Measurements from ENCODE around the gene NUP133. TPM values are rescaled to one million over a fixed set of nuclear protein-coding genes. Genes with fewer than 3 reads are reported as not detected.
"Not testable (repeated sequence)": the region's sequence is repeated elsewhere in the genome, so short reads cannot be mapped to it uniquely, and the experiment has no call there.

Gene NUP133
- total RNA-seq, 1 donor from 2014 or later, result 53.5 TPM

GRCh38 chr1:229402993-229403392 is 105.1 kb downstream of the NUP133 start:
- TF ChIP-seq, protein P1, sequence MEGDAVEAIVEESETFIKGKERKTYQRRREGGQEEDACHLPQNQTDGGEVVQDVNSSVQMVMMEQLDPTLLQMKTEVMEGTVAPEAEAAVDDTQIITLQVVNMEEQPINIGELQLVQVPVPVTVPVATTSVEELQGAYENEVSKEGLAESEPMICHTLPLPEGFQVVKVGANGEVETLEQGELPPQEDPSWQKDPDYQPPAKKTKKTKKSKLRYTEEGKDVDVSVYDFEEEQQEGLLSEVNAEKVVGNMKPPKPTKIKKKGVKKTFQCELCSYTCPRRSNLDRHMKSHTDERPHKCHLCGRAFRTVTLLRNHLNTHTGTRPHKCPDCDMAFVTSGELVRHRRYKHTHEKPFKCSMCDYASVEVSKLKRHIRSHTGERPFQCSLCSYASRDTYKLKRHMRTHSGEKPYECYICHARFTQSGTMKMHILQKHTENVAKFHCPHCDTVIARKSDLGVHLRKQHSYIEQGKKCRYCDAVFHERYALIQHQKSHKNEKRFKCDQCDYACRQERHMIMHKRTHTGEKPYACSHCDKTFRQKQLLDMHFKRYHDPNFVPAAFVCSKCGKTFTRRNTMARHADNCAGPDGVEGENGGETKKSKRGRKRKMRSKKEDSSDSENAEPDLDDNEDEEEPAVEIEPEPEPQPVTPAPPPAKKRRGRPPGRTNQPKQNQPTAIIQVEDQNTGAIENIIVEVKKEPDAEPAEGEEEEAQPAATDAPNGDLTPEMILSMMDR (IDR thresholded peaks at IDR 0.05; ENCODE audit: unreplicated experiment), result no peak
- Mint-ChIP-seq H3K4me3 (ENCODE audit: unreplicated experiment) (no peak overlapping the region), H3K27ac (ENCODE audit: unreplicated experiment) (no peak overlapping the region), H3K27me3 (ENCODE audit: unreplicated experiment) (peaks cover 14% of the 10 kb centered on the region), H3K9me3 (ENCODE audit: unreplicated experiment) (no peaks in the 10 kb centered on the region), H3K4me1 (ENCODE audit: unreplicated experiment) (peaks cover 6% of the 10 kb centered on the region), H3K36me3 (ENCODE audit: low read depth, unreplicated experiment) (no peaks in the 10 kb centered on the region)
- no peak for DNase-seq (ENCODE audit: low spot score)

- Mint-ChIP-seq H3K4me1 (ENCODE audit: unreplicated experiment) (peaks cover 11% of the 10 kb centered on the region), H3K27me3 (ENCODE audit: unreplicated experiment) (peaks cover 14% of the 10 kb centered on the region)
- not testable (repeated sequence) for H3K9me3 Mint-ChIP-seq (ENCODE audit: unreplicated experiment); H3K36me3 Mint-ChIP-seq (ENCODE audit: low read depth, unreplicated experiment); H3K4me3 Mint-ChIP-seq (ENCODE audit: unreplicated experiment); H3K27ac Mint-ChIP-seq (ENCODE audit: unreplicated experiment); DNase-seq (ENCODE audit: low spot score)
These were observed 105.8 kb downstream of the NUP133 start for GRCh38 chr1:229402329-229402728.

DNA sequence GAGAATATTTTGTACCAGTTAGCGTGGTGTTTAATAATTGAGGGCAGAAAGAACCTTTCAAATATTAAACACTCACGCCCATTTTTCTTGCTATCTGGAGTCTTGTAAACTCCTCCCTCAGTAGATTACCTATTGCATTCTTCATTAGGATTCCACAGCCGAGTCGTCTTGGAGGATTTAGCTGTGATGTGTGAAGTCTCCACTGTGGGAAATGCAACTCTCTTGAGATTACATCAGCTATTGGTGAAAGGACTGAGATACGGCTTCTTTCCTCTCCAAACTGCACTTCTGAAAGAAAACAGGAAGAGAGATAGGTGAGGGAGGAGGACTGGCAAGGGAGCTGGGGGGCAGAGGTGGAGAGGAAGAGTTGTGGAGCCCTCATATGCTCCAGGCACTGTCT is 110.4 kb downstream of the NUP133 start:
- H3K36me3 Mint-ChIP-seq (ENCODE audit: low read depth, unreplicated experiment), result no peaks in the 10 kb centered on the region
- H3K4me1 Mint-ChIP-seq (ENCODE audit: unreplicated experiment), result peaks cover 19% of the 10 kb centered on the region
- no peak overlapping the region for H3K27ac Mint-ChIP-seq (ENCODE audit: unreplicated experiment)
- TF ChIP-seq, protein P1 (IDR thresholded peaks at IDR 0.05; ENCODE audit: unreplicated experiment), result no peak
- H3K9me3 Mint-ChIP-seq (ENCODE audit: unreplicated experiment), result no peaks in the 10 kb centered on the region
- H3K4me3 Mint-ChIP-seq (ENCODE audit: unreplicated experiment), result no peak overlapping the region
- peaks cover 5% of the 10 kb centered on the region for H3K27me3 Mint-ChIP-seq (ENCODE audit: unreplicated experiment)
- no peak for DNase-seq (ENCODE audit: low spot score)

- no peak for DNase-seq (ENCODE audit: low spot score)
- H3K4me3 Mint-ChIP-seq (ENCODE audit: unreplicated experiment), result no peak overlapping the region
- H3K4me1 Mint-ChIP-seq (ENCODE audit: unreplicated experiment), result peaks cover 19% of the 10 kb centered on the region
- peaks cover 5% of the 10 kb centered on the region for H3K27me3 Mint-ChIP-seq (ENCODE audit: unreplicated experiment)
- H3K9me3 Mint-ChIP-seq (ENCODE audit: unreplicated experiment), result no peaks in the 10 kb centered on the region
- H3K27ac Mint-ChIP-seq (ENCODE audit: unreplicated experiment), result no peak overlapping the region
- TF ChIP-seq, protein P1 (IDR thresholded peaks at IDR 0.05; ENCODE audit: unreplicated experiment), result no peak
- H3K36me3 Mint-ChIP-seq (ENCODE audit: low read depth, unreplicated experiment), result no peaks in the 10 kb centered on the region
These were observed 111.4 kb downstream of the NUP133 start for GRCh38 chr1:229396585-229397206.

- not testable (repeated sequence) for H3K9me3 Mint-ChIP-seq (ENCODE audit: unreplicated experiment); H3K27ac Mint-ChIP-seq (ENCODE audit: unreplicated experiment); H3K4me3 Mint-ChIP-seq (ENCODE audit: unreplicated experiment); DNase-seq (ENCODE audit: low spot score); H3K27me3 Mint-ChIP-seq (ENCODE audit: unreplicated experiment); H3K36me3 Mint-ChIP-seq (ENCODE audit: low read depth, unreplicated experiment)
- peaks cover 19% of the 10 kb centered on the region for H3K4me1 Mint-ChIP-seq (ENCODE audit: unreplicated experiment)
These were observed 113.6 kb downstream of the NUP133 start for GRCh38 chr1:229394517-229394916.

DNA sequence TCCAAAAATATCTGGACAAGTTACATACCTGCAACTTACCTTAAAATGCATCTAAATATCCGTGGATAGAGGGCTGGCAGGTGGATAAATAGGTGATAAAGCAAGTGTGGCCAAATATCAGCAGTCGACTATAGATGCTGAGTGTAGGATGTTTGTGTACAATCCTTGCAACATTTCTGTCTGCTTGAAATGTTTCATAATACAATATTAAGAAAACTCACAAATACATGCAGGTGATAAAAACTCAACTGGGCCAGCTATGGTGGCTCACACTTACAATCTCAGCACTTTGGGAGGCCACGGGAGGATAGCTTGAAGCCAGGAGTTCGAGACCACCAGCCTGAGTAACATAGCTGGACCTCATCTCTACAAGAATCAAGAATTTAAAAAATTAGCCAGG is 115.2 kb downstream of the NUP133 start:
- TF ChIP-seq, protein P1 (IDR thresholded peaks at IDR 0.05; ENCODE audit: unreplicated experiment), result no peak
- no peak for DNase-seq (ENCODE audit: low spot score)
- Mint-ChIP-seq H3K27me3 (ENCODE audit: unreplicated experiment) (peaks cover 5% of the 10 kb centered on the region), H3K4me3 (ENCODE audit: unreplicated experiment) (no peak overlapping the region), H3K4me1 (ENCODE audit: unreplicated experiment) (peaks cover 17% of the 10 kb centered on the region), H3K27ac (ENCODE audit: unreplicated experiment) (no peak overlapping the region), H3K9me3 (ENCODE audit: unreplicated experiment) (no peaks in the 10 kb centered on the region), H3K36me3 (ENCODE audit: low read depth, unreplicated experiment) (no peaks in the 10 kb centered on the region)

Other genes with a start within 250 kb of the NUP133 start
- gene RAB4A, start 237.2 kb downstream of the NUP133 start, total RNA-seq (ENCODE audit: unreplicated experiment), result 80.4 TPM
- 6.7 TPM for gene CCSAP, start 165.3 kb downstream of the NUP133 start, total RNA-seq (ENCODE audit: unreplicated experiment)
- gene ACTA1, start 74.2 kb downstream of the NUP133 start, total RNA-seq (ENCODE audit: unreplicated experiment), result 1.5 TPM
- 18.3 TPM for gene ABCB10, start 50.4 kb upstream of the NUP133 start, total RNA-seq (ENCODE audit: unreplicated experiment)
- gene TAF5L, start 117.8 kb upstream of the NUP133 start, total RNA-seq (ENCODE audit: unreplicated experiment), result 25.3 TPM
- gene URB2, start 117.9 kb upstream of the NUP133 start, total RNA-seq (ENCODE audit: unreplicated experiment), result 10.6 TPM

Data from endothelial cell (in vitro differentiated cells).